GM19455 (cell line): ENCODE measurements around the gene GNG7.
"Not testable (repeated sequence)": the region's sequence is repeated elsewhere in the genome, so short reads cannot be mapped to it uniquely, and the experiment has no call there.

Source experiments
- ATAC-seq: cut with Tn5 transposase; IDR thresholded peaks from one replicate; pipeline ENCODE4 v1.9.1; 2021; ENCODE audit not compliant: unreplicated experiment

The GNG7 gene

GRCh38 chr19:2476451-2477140 is 225.9 kb downstream of the GNG7 start:
- ATAC-seq = peak; percentile 1

- ATAC-seq = peak; percentile 49
Observed at GRCh38 chr19:2475702-2476450, 226.6 kb downstream of the GNG7 start, which contains the start of gene GADD45B. TSS of gene GADD45B (plus strand) at chr19:2476127. CDS start at chr19:2476359, 232 bp downstream.

- ATAC-seq = peak; percentile 6
Observed at GRCh38 chr19:2475018-2475701, 227.3 kb downstream of the GNG7 start.

- ATAC-seq = no peak
Observed at GRCh38 chr19:2474232-2475017, 228.1 kb downstream of the GNG7 start.

- not testable (repeated sequence) for ATAC-seq
Observed at GRCh38 chr19:2469915-2470200, 232.6 kb downstream of the GNG7 start.

- ATAC-seq = no peak
Observed at GRCh38 chr19:2469102-2469914, 233.2 kb downstream of the GNG7 start.

- ATAC-seq = no peak
Observed at GRCh38 chr19:2468596-2468995, 233.9 kb downstream of the GNG7 start.

GRCh38 chr19:2464389-2464788 is 238.1 kb downstream of the GNG7 start:
- ATAC-seq = no peak

GRCh38 chr19:2463694-2464093 is 238.8 kb downstream of the GNG7 start:
- ATAC-seq = not testable (repeated sequence)

- ATAC-seq = no peak
Observed at GRCh38 chr19:2462635-2463421, 239.7 kb downstream of the GNG7 start.

GRCh38 chr19:2461751-2462634 is 240.5 kb downstream of the GNG7 start:
- no peak for ATAC-seq
